Left lung (tissue), 10 donors: Measurements from ENCODE around the gene MOB3C. TPM values are rescaled to one million over a fixed set of nuclear protein-coding genes. Genes with fewer than 3 reads are reported as not detected.

Source experiments
- ATAC-seq: fragments of 200-7000 bp; cut with Tn5 transposase; one replicate; pipeline ENCODE4 v1.9.1; 2020; ENCODE audit warnings: moderate library complexity
- DNase-seq, 4 donors: peaks; one replicate each; pipeline ENCODE4 v3.0.0-alpha.2; 2013 to 2020
- H3K27ac ChIP-seq, 2 donors: fragments of 200-600 bp; sonication (generic) in 1 of 2; one replicate each; pipeline versions ENCODE4 v1.5.0 to v1.8.0; 2020 to 2021
- H3K27me3 ChIP-seq, 2 donors: fragments of 200-600 bp; sonication (generic) in 1 of 2; one replicate each; pipeline versions ENCODE4 v1.5.0 to v1.8.0; 2020 to 2021
- H3K36me3 ChIP-seq, 2 donors: fragments of 200-600 bp; sonication (generic) in 1 of 2; one replicate each; pipeline versions ENCODE4 v1.5.0 to v1.8.0; 2020 to 2021
- H3K4me1 ChIP-seq, 2 donors: fragments of 200-600 bp; one replicate each; pipeline ENCODE4 v1.8.0; 2021
- H3K4me3 ChIP-seq, 2 donors: fragments of 200-600 bp; sonication (generic) in 1 of 2; one replicate each; pipeline versions ENCODE4 v1.5.0 to v1.8.0; 2020 to 2021; ENCODE audit warnings: mild to moderate bottlenecking in 1 of 2
- H3K9me3 ChIP-seq, 2 donors: fragments of 200-600 bp; sonication (generic) in 1 of 2; one replicate each; pipeline versions ENCODE4 v1.5.0 to v1.8.0; 2020 to 2021
- CTCF ChIP-seq, 2 donors: fragments of 200-600 bp; sonication (generic) in 1 of 2; IDR thresholded peaks; one replicate each; pipeline versions ENCODE4 v1.5.0 to v1.8.0; 2021; ENCODE audit warnings: antibody characterized with exemption in 2 of 2
- intact Hi-C, 2 donors: fragments of 100-400 bp; cut with DNase I; formaldehyde crosslinking; loops; one replicate each; pipeline versions ENCODE4 v1.11.2 to v1.14.2; 2022
- polyA plus RNA-seq, 6 donors: library from polyadenylated mRNA; unstranded; fragments of 120-200 nt; gene quantifications; one replicate each; pipeline ENCODE4 v1.2.1, GENCODE V29; 2013; ENCODE audit not compliant: insufficient read length in 6 of 6
- total RNA-seq, 2 donors: library from RNA; stranded (reverse); fragmentation: NEBNext Ultra II Directional; extraction: Animal tissue kit (Norgen Biotek cat#: 25700); gene quantifications; one replicate each; pipeline ENCODE4 v1.2.1, GENCODE V29; 2021
- donor health status: DM: no; HTN: yes; CAD: no.
- donor health status: DM: no; HTN: no; CAD: no.

MOB3C gene
- total and polyA plus RNA-seq, 8 donors, result 16.0 to 21.3 (median 18.4) TPM

- DNase-seq (peak in 2 of 4 donors; percentile 79 to 82), ATAC-seq (peak; percentile 59)
- peak overlapping the region; percentile 17 to 91 for H3K27ac ChIP-seq
- no peak for TF ChIP-seq CTCF (IDR thresholded peaks at IDR 0.05)
- H3K4me1 ChIP-seq, result peaks cover 0 to 70% of the 10 kb centered on the region in 2 donors
- H3K36me3 ChIP-seq, result peaks cover 0 to 40% of the 10 kb centered on the region in 2 donors
- no peaks in the 10 kb centered on the region for H3K9me3 ChIP-seq
- no peak overlapping the region for H3K4me3 ChIP-seq
- intact Hi-C loops, result no loop called here
- H3K27me3 ChIP-seq, result no peaks in the 10 kb centered on the region
Observed at GRCh38 chr1:46595127-46595526, 21.5 kb downstream of the MOB3C start.

DNA sequence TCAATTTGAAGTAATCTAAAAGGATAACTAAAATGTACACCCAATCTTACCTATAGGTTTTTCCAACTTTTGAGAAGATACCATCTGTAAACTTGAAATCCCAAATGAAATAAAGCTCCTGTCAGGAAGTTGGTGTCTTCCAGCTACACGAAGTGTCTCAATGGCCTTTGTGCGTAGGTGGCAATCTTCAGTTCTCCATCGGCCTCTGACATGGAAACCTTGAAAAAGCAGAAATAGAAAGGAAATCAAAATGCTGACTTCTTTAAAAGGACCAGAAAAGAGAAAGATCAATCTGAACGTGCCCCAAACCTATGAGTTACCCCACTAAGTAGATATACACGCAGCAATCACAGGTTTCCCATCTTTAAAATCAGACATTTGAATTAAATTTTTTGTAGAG, 22.5 kb downstream of the MOB3C start:
- TF ChIP-seq CTCF (IDR thresholded peaks at IDR 0.05), result no peak
- Histone ChIP-seq H3K27ac (peak overlapping the region in 1 of 2 donors; percentile 91), H3K4me1 (peaks cover 0 to 64% of the 10 kb centered on the region in 2 donors), H3K36me3 (peaks cover 0 to 50% of the 10 kb centered on the region in 2 donors), H3K9me3 (no peaks in the 10 kb centered on the region), H3K27me3 (no peaks in the 10 kb centered on the region), H3K4me3 (no peak overlapping the region)
- DNase-seq (no peak), ATAC-seq (peak; percentile 30)
- intact Hi-C loops, result no loop called here

DNA sequence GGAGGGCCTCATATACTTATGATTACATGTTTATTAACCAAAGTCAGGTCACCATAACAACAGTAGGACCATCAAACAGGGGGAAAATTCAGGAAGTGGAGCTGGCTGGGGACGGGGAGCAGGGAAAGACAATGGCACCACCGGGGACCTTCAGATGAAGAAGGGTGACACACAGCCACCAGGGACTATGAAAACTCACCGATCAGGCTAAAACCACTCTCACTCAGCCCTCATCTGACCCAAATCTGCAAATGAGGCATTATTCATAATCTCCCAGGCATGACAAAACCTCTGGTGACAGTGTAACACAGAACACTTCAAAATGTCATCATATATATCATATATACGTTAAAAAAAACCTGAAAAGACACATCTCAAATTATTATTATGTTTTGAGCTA, 23.8 kb downstream of the MOB3C start:
- no peak overlapping the region for H3K27ac ChIP-seq
- peaks cover 0 to 59% of the 10 kb centered on the region in 2 donors for H3K4me1 ChIP-seq
- no peaks in the 10 kb centered on the region for H3K27me3 ChIP-seq
- no peaks in the 10 kb centered on the region for H3K9me3 ChIP-seq
- no peak for TF ChIP-seq CTCF (IDR thresholded peaks at IDR 0.05)
- no peak overlapping the region for H3K4me3 ChIP-seq
- DNase-seq (no peak), ATAC-seq (no peak)
- H3K36me3 ChIP-seq, result peaks cover 0 to 57% of the 10 kb centered on the region in 2 donors
- intact Hi-C loops, result no loop called here

DNA sequence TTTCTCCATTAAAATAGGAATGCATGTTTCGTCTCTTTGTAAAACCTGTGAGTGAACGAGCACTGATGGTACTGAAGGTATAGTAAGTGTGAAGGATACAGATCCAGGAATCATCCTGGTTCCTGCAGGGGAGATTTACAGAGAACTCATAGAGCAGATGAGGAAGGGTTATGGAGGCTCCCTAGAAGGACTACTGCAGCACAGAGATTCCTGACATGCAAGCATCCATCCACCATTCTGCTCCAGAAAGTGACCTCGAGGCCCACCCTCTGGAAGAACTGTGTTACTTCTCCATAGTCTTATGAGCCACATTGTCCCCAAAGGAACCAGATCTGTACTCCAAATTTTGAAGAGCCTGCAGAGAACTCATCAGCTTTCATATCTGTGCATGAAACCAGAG, 27.1 kb downstream of the MOB3C start:
- Histone ChIP-seq H3K27ac (no peak overlapping the region), H3K36me3 (peaks cover 0 to 89% of the 10 kb centered on the region in 2 donors), H3K4me1 (peaks cover 0 to 57% of the 10 kb centered on the region in 2 donors), H3K27me3 (no peaks in the 10 kb centered on the region), H3K4me3 (no peak overlapping the region), H3K9me3 (no peaks in the 10 kb centered on the region)
- no peak for TF ChIP-seq CTCF (IDR thresholded peaks at IDR 0.05)
- no peak for ATAC-seq
- no peak for DNase-seq
- intact Hi-C loops, result no loop called here

DNA sequence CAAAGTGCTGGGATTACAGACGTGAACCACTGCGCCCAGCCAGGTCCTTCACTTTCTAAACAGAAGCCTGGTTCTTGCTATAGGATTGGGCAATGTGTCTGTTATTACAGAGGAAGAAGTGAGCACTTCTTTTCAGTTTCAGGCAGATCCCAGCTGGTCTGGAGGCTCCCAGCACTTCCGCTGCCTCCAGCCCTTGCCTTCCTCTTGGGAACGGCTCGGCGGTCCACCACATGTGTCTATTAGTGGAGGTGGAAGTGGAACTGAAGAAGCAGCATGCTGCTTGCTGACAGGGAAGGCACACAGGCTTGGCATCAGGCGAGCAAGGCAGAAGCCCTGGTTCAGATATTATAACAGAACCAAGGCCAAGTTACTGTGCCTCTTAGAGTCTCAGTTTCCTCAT, 29.5 kb downstream of the MOB3C start:
- ATAC-seq (peak; percentile 78), DNase-seq (peak in 2 of 4 donors; percentile 82 to 88)
- TF ChIP-seq CTCF (IDR thresholded peaks at IDR 0.05), result no peak
- Histone ChIP-seq H3K27me3 (no peaks in the 10 kb centered on the region), H3K36me3 (peaks cover 0 to 93% of the 10 kb centered on the region in 2 donors), H3K4me3 (no peak overlapping the region), H3K9me3 (no peaks in the 10 kb centered on the region), H3K27ac (peak overlapping the region in 1 of 2 donors; percentile 63), H3K4me1 (peaks cover 4 to 62% of the 10 kb centered on the region in 2 donors)
- intact Hi-C loops, result no loop called here
